HepG2 (cell line): ENCODE measurements around the gene SLC35F3. TPM values are rescaled to one million over a fixed set of nuclear protein-coding genes. Genes with fewer than 3 reads are reported as not detected.

Experiments used
- ATAC-seq: fragments of 200-7000 bp; cut with Tn5 transposase; 3 replicates; pipeline ENCODE4 v1.9.1; 2020; ENCODE audit warnings: mild to moderate bottlenecking, moderate library complexity
- BruUV-seq: library from RNA; stranded (reverse); fragments of 400-500 nt; replicated peaks from 2 replicates; lab custom pipeline; 2021; lab: Mats Ljungman, UMichigan
- CTCF ChIA-PET: fragments of 300-600 bp; formaldehyde crosslinking; extraction: SDS; loops from one replicate; lab custom pipeline; 2021; ENCODE audit warnings: low total read pairs, inconsistent platforms, low intra/inter-chr PET ratio; lab: Yijun Ruan, JAX
- POLR2A ChIA-PET: fragments of 350-600 bp; sonication (Branson Sonifier 250); formaldehyde crosslinking; loops from one replicate; lab custom pipeline; 2020; ENCODE audit warnings: antibody characterized with exemption, inconsistent platforms; lab: Yijun Ruan, JAX
- DNase-seq: peaks from one replicate; pipeline ENCODE4 v3.0.0-alpha.2; 2015; ENCODE audit warnings: low spot score
- FAIRE-seq: peaks from 3 replicates; lab custom pipeline; 2011; peaks lifted over from hg19 to GRCh38; lab: Jason Lieb, UNC
- H2AFZ ChIP-seq: one replicate; pipeline ENCODE4 v1.6.1; 2011; ENCODE audit warnings: low read length, inconsistent platforms
- H3K27ac ChIP-seq: fragments of 300-600 bp; 3 replicates; pipeline ENCODE4 v1.8.0; 2011; ENCODE audit warnings: mixed run types, mild to moderate bottlenecking, mixed read lengths, low read length, inconsistent platforms; ENCODE audit not compliant: insufficient read depth; ENCODE audit errors: extremely low read length
- H3K27me3 ChIP-seq, 2 experiments: fragments of 200-600 bp in 1 of 2; 2 replicates in 1 of 2; 3 replicates in 1 of 2; pipeline versions ENCODE4 v1.6.0 to v1.8.0; 2011; ENCODE audit warnings: low read length in 2 of 2, mild to moderate bottlenecking in 2 of 2, moderate library complexity in 2 of 2, inconsistent platforms in 1 of 2; ENCODE audit not compliant: insufficient read depth in 2 of 2, control insufficient read depth in 1 of 2
- H3K36me3 ChIP-seq, 2 experiments: fragments of 200-600 bp in 1 of 2; replicated peaks in 1 of 2; 2 replicates in 1 of 2; 3 replicates in 1 of 2; pipeline versions ENCODE4 v1.5.1 to v1.8.0; 2011; ENCODE audit warnings: low read length in 2 of 2, inconsistent platforms in 1 of 2; ENCODE audit not compliant: insufficient read depth in 2 of 2, control insufficient read depth in 1 of 2
- H3K4me1 ChIP-seq: 2 replicates; pipeline ENCODE4 v1.5.1; 2012; ENCODE audit warnings: low read length, inconsistent platforms; ENCODE audit not compliant: insufficient read depth
- H3K4me2 ChIP-seq: 2 replicates; pipeline ENCODE4 v1.6.0; 2011; ENCODE audit warnings: low read depth, low read length, inconsistent platforms
- H3K4me3 ChIP-seq, 3 experiments: fragments of 200-600 bp in 1 of 3; sonication (generic), shearing (Covaris generic) in 1 of 3; replicated peaks in 1 of 3; 2 replicates each; pipeline ENCODE4 v1.5.1; 2011 to 2016; ENCODE audit warnings: low read length in 3 of 3, inconsistent platforms in 2 of 3, low read depth in 2 of 3, mild to moderate bottlenecking in 2 of 3, control low read depth in 1 of 3, mixed read lengths in 1 of 3; ENCODE audit not compliant: insufficient read depth in 1 of 3
- H3K79me2 ChIP-seq: one replicate; pipeline ENCODE4 v1.6.1; 2011; ENCODE audit warnings: low read length, inconsistent platforms; ENCODE audit not compliant: insufficient read depth
- H3K9ac ChIP-seq: 2 replicates; pipeline ENCODE4 v1.6.0; 2011; ENCODE audit warnings: mild to moderate bottlenecking, low read depth, low read length, inconsistent platforms; ENCODE audit not compliant: insufficient read depth
- H3K9me3 ChIP-seq: 2 replicates; pipeline ENCODE4 v1.5.1; 2012; ENCODE audit warnings: mild to moderate bottlenecking, low read length
- H4K20me1 ChIP-seq: 2 replicates; pipeline ENCODE4 v1.6.0; 2011; ENCODE audit warnings: inconsistent platforms, mild to moderate bottlenecking, low read length, moderate library complexity; ENCODE audit not compliant: insufficient read depth
- ZNF460 ChIP-seq: sonication (generic); formaldehyde crosslinking; IDR thresholded peaks from 2 replicates; pipeline ENCODE4 v1.5.1; 2020; ENCODE audit warnings: missing genetic modification reagents, mild to moderate bottlenecking, borderline replicate concordance
- WGBS: methylation state at CpG from one replicate; pipeline ENCODE4 v1.1.6; 2017; ENCODE audit warnings: low lambda C conversion rate; 5-methylcytosine and 5-hydroxymethylcytosine counted together
- in situ Hi-C: cut with HindIII; loops from 2 replicates; pipeline ENCODE4 v1.10.0; 2017; ENCODE audit warnings: low pct_unique_long_range_greater_than_20kb; ENCODE audit not compliant: extremely low pct_ligation_motif_present
- intact Hi-C: fragments of 100-400 bp; cut with micrococcal nuclease; formaldehyde crosslinking; loops from one replicate; pipeline ENCODE4 v1.10.0; 2022; ENCODE audit not compliant: unreplicated experiment
- polyA plus RNA-seq, 8 experiments: library from polyadenylated mRNA; depleted of rRNA in 3 of 8; stranded (reverse) in 7 of 8; unstranded in 1 of 8; fragments of >200 nt; fragmentation: Illumina TruSeq in 4 of 8; extraction: Trizol in 4 of 8; gene quantifications; 2 replicates each; pipeline versions ENCODE4 v1.2.1 to v1.2.3, GENCODE V29; 2011 to 2016; ENCODE audit warnings: low read depth in 4 of 8, missing spikeins in 1 of 8, mixed read lengths in 1 of 8; ENCODE audit not compliant: insufficient read depth in 1 of 8
- total RNA-seq, 5 experiments: library from RNA; depleted of rRNA; stranded (reverse); fragments of >200 nt; fragmentation: Illumina TruSeq; extraction: Trizol; gene quantifications; 2 replicates each; pipeline ENCODE4 v1.2.3, GENCODE V29; 2016; ENCODE audit warnings: low read depth in 1 of 5
- TF ChIP-seq, protein P1 (sequence below): sonication (generic); formaldehyde crosslinking; IDR thresholded peaks from 2 replicates; pipeline ENCODE4 v1.4.0; 2020; ENCODE audit warnings: missing genetic modification reagents
- TF ChIP-seq, protein P2 (sequence below): sonication (generic); formaldehyde crosslinking; IDR thresholded peaks from 2 replicates; pipeline ENCODE4 v1.9.0; 2021; ENCODE audit warnings: mild to moderate bottlenecking, missing genetic modification reagents

SLC35F3 gene
- total and polyA plus RNA-seq, 2 of the 13 experiments (the other 11 are each of a cell fraction or from before 2014, with no cell fraction given): not detected

DNA sequence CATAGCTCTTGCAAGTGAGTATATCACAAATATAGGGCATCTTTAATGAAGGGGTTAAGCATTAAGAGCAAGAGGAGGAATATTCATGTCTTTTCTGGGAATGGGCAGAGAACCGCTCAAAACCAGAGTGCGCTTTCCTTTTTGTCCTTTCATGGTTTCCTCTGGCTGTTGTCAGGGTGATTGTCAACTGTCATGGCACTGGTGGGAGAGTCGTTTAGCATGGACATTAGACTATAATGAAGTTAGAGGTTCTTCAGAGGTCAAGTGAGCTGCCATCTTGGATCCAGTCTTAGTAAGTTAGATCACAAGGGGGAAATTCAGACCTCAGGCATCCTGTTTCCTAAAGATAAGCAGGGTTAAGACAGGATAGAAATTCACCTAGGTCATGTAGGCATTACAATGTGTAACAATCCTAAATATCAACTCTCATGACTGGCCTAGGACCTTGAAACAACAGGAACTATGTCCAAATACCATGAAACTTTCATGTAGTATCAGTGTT is 456.7 kb downstream of the SLC35F3 start:
- in situ Hi-C loops: no loop called here

More for the DNA sequence above, 456.7 kb downstream of the SLC35F3 start:
- no TSS peak for BruUV-seq
- FAIRE-seq: no peak
- no peaks in the 10 kb centered on the region for H3K27me3 ChIP-seq
- no peaks in the 10 kb centered on the region for H3K9me3 ChIP-seq
- no peak overlapping the region for H3K4me2 ChIP-seq
- 82% methylated on average over 3 of the region's 3 CpGs for WGBS
- no peaks in the 10 kb centered on the region for H3K36me3 ChIP-seq
- H3K4me3 ChIP-seq: no peak overlapping the region
- CTCF ChIA-PET: no interaction called here
- intact Hi-C loops: no loop called here
- no peak for DNase-seq
- no peak overlapping the region for H3K27ac ChIP-seq
- no peak for ATAC-seq
- no peaks in the 10 kb centered on the region for H4K20me1 ChIP-seq
- POLR2A ChIA-PET: no interaction called here
- peaks cover 3% of the 10 kb centered on the region for H3K79me2 ChIP-seq
- H3K4me1 ChIP-seq: peaks cover 20% of the 10 kb centered on the region
- H3K9ac ChIP-seq: no peak overlapping the region
- TF ChIP-seq, protein P1, sequence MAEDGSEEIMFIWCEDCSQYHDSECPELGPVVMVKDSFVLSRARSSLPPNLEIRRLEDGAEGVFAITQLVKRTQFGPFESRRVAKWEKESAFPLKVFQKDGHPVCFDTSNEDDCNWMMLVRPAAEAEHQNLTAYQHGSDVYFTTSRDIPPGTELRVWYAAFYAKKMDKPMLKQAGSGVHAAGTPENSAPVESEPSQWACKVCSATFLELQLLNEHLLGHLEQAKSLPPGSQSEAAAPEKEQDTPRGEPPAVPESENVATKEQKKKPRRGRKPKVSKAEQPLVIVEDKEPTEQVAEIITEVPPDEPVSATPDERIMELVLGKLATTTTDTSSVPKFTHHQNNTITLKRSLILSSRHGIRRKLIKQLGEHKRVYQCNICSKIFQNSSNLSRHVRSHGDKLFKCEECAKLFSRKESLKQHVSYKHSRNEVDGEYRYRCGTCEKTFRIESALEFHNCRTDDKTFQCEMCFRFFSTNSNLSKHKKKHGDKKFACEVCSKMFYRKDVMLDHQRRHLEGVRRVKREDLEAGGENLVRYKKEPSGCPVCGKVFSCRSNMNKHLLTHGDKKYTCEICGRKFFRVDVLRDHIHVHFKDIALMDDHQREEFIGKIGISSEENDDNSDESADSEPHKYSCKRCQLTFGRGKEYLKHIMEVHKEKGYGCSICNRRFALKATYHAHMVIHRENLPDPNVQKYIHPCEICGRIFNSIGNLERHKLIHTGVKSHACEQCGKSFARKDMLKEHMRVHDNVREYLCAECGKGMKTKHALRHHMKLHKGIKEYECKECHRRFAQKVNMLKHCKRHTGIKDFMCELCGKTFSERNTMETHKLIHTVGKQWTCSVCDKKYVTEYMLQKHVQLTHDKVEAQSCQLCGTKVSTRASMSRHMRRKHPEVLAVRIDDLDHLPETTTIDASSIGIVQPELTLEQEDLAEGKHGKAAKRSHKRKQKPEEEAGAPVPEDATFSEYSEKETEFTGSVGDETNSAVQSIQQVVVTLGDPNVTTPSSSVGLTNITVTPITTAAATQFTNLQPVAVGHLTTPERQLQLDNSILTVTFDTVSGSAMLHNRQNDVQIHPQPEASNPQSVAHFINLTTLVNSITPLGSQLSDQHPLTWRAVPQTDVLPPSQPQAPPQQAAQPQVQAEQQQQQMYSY (CRISPR knock-in tag): no peak
- no peak for TF ChIP-seq ZNF460 (CRISPR knock-in tag)
- TF ChIP-seq, protein P2, sequence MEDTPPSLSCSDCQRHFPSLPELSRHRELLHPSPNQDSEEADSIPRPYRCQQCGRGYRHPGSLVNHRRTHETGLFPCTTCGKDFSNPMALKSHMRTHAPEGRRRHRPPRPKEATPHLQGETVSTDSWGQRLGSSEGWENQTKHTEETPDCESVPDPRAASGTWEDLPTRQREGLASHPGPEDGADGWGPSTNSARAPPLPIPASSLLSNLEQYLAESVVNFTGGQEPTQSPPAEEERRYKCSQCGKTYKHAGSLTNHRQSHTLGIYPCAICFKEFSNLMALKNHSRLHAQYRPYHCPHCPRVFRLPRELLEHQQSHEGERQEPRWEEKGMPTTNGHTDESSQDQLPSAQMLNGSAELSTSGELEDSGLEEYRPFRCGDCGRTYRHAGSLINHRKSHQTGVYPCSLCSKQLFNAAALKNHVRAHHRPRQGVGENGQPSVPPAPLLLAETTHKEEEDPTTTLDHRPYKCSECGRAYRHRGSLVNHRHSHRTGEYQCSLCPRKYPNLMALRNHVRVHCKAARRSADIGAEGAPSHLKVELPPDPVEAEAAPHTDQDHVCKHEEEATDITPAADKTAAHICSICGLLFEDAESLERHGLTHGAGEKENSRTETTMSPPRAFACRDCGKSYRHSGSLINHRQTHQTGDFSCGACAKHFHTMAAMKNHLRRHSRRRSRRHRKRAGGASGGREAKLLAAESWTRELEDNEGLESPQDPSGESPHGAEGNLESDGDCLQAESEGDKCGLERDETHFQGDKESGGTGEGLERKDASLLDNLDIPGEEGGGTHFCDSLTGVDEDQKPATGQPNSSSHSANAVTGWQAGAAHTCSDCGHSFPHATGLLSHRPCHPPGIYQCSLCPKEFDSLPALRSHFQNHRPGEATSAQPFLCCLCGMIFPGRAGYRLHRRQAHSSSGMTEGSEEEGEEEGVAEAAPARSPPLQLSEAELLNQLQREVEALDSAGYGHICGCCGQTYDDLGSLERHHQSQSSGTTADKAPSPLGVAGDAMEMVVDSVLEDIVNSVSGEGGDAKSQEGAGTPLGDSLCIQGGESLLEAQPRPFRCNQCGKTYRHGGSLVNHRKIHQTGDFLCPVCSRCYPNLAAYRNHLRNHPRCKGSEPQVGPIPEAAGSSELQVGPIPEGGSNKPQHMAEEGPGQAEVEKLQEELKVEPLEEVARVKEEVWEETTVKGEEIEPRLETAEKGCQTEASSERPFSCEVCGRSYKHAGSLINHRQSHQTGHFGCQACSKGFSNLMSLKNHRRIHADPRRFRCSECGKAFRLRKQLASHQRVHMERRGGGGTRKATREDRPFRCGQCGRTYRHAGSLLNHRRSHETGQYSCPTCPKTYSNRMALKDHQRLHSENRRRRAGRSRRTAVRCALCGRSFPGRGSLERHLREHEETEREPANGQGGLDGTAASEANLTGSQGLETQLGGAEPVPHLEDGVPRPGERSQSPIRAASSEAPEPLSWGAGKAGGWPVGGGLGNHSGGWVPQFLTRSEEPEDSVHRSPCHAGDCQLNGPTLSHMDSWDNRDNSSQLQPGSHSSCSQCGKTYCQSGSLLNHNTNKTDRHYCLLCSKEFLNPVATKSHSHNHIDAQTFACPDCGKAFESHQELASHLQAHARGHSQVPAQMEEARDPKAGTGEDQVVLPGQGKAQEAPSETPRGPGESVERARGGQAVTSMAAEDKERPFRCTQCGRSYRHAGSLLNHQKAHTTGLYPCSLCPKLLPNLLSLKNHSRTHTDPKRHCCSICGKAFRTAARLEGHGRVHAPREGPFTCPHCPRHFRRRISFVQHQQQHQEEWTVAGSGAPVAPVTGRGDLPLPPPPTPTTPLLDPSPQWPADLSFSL (CRISPR knock-in tag): no peak
- TF ChIP-seq, all 625 proteins: peak for 0
- H2AFZ ChIP-seq: no peak overlapping the region
